Stimulated activated CD8-positive, alpha-beta memory T cell treated with anti-CD3 and anti-CD28 coated beads, Interleukin-12 subunit alpha, Interleukin-12 subunit beta, amount 100 ng/mL, for 4 hours (primary cell): ENCODE data around the gene N4BP2L1.

ENCODE experiments used
- DNase-seq: peaks from one replicate; pipeline ENCODE4 v3.0.0-alpha.2; 2020; ENCODE audit warnings: low read depth

The N4BP2L1 gene

DNA sequence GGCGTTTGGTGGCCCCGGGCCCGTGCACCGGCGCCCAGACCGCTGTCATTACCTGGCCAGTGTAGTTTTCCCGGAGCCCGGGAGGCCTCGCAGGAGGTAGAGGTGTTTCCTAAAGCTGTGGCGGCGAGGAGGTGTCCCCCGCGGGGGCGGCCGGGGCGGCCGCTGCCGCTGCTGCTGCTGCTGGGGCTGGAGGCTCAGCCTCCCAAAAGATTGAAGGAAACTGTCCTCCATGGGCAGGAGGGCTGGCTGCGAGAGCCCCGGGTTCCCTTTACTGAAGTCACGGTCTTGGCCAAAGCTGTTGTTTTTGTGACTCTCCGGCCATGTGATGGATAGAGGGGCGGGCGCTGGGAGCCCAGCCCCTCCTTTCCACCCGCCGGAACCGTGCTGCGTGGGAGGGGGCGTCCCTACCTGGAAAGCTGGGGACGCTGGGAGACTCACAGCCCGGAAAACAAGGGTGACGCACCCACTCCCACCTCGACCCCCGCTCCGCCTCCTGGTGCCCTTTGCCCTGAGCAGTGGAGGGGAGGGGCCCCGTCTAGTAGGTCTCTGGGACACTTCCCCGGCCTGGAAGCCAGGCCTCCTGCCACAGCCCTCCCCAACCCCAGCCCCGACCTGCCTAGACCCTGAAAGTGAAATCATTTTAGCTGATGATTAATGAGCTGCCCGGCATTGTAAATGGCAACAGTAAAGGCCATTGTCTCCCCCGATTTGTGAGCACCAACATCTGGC is at the start of gene N4BP2L1:
N4BP2L1 (minus strand) TSS at position 279 of the 729 bp plus-strand sequence; CDS start at position 231, 48 bp downstream.
- DNase-seq = peak; percentile 82

DNA sequence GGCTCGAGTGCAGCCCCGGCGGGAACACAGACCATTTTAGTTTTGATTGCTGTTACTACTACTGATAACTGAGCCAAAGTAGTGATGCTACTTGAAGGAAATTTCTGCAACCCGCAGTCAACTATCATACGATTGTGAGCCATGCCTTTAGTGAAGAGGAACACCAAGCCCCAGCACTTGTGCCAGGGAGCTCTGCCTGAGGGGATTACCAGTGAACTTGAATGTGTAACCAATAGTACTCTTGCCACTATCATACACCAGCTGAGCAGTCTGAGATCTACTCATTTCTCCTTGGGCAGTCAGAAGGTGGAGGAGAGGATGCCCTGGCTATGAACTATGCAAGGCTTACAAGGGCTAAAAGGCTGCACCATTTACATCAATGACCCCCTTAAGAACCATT is 49.0 kb upstream of the N4BP2L1 start:
- DNase-seq = no peak

DNA sequence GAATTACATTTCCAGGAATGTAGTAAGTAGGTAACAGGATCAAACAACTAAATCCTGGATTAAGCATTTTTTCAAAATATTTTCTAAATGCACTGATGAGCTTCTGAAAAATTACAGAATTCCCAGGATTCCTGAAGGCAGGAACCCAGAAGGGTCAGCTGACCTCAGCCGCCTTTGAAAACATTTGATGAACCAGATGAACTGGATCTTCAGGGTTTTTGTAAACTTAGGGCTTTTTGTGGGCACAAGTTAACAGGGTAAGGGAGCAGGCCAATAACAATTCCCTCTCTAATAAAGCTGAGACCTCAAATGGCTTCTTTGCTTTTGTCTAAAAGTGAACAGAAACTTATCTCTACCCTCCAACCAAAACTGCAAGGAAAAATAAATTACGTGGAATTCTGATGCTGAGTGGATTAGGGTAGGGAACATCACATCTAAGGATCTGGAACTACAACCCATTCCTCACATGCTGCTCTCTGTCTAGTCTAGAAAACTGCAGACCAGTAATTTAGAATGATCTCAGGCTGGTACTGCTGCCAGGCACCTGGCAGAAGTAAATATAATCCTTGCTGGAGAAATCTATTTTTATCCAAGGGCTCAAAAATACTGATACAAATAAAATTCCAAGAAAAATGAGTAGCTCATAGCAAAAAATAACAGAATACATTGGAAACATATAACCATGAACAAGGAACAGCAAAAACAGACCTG is 48.2 kb upstream of the N4BP2L1 start:
- DNase-seq = no peak

DNA sequence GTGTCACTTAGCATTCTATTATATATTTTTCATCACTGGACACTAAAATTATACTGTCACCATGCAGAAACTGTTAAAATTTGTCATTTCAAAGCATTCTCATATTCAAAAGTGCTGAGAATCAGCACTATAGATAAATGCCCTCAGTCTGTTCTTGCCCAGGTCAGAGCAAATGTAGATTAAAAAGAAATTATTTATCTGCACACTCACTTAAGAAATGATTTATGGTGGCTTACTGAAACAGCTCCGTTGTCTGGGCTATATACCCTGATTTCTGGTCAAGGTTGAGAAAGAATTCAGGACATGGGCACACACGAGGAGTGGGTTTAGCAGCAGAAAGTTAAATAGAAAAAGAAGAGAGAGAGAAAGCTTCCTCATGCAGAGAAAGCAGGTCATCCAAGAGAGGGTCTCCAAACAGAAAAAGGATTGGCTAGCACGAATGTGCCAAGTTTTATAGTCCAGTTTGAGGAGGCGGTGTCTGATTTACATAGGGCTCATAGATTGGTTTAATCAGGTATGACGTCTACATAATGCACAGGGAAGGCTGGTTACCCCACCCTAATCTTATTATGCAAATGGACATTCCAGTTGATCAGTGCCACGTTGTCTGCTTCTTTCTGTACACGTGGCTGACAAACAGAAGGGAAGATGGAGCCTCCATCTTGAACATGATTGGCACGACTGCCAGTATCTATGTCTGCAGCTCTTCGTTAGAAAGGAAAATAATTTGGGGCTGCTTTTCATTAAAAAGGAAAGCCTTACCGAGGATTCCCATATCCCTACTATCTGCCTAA is 47.3 kb upstream of the N4BP2L1 start:
- no peak for DNase-seq

DNA sequence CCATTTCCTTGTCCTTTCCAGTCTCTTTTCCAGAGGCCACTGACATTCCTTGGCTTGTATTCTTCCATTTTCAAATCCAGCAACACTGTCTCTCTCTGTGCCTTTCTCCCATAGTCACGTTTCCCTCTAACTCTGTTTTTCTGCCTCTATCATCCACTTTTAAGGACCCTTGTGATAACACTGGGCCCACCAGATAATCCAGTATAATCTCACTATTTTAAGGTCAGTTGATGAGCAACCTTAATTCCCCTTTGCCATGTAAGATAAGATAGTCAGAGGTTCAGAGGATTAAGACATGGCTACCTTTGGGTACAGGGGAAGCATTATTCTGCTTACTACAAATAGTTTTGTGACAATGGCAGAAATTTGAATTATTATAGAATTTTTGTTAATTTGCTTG is 45.7 kb upstream of the N4BP2L1 start:
- DNase-seq = no peak

DNA sequence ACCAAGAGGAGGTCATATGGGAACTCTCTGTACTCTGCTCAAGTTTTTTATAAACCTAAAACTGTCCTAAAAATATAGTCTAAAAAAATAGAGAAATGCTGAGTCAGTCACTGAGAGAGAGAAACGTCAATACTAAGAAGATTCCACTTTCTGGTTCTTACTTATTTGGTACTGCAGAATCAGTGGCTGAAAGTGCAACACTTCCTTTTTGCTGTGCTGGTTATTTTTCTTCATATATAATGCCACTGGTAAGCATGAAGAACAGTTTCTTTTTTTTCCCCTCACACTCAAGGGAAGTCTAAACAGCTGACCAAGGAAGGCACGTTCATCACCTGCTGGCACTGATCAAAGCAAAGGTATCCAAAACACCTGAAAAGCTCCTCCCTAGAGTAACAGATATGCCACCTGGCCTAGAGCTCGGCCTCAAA is 44.3 kb upstream of the N4BP2L1 start:
- DNase-seq = no peak

DNA sequence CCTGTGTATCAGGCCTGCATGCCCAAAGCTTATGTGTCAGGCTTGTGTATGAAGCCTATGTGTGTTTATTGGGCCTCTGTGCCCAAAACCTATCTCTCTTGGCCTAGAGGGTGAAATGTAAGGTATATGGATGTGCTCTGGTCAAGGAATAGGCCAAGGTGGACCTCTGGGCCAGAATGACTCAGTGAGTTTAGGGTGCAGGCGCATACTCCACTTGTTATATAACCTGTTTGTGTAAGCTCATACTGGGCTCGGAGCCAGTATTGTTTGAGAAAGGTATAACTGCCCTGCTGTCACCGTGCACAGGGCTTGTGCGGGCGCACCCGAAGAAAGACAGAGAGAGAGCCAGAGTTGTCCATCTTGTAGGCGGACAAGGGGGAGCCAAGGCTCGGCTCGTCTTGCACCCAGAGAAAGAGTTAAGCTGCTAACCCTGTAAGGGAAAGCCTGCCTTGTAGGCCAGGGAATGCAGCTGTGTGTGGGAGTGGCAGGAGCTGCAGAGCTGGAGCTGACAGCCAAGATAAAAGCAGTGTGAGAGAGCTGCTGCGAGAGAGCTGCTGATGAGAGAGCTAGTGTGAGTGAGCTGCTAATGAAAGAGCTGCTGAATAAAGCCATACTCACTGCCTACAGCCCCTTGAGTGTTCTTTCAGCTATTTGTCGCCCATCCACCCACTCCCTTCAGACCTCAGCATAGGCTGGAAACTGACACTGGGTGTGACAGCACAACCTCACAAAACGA is 43.4 kb upstream of the N4BP2L1 start:
- DNase-seq = no peak

DNA sequence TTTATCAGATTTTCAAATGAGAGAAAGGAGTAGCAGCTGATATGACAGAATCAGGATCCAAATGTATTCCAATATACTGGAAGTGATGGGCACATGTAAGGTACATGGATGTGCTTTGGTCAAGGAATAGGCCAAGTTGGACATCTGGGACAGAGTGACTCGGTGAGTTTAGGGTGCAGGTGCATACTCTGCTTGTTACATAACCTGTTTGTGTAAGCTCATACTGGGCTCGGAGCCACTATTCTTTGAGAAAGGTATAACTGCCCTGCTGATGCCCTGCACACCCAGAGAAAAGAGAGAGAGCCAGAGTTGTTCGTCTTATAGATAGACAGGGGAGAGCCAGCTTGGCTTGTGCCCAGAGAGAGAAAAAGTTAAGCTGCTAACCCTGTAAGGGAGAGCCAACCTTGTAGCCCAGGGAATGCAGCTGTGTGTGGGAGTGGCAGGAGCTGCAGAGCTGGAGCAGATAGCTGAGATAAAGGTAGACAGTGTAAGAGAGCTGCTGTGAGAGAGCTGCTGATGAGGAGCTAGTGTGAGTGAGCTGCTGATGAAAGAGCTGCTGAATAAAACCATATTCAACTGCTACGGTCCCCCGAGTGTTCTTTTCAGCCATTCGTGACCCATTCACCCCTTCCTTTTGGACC is 40.7 kb upstream of the N4BP2L1 start:
- DNase-seq = no peak

DNA sequence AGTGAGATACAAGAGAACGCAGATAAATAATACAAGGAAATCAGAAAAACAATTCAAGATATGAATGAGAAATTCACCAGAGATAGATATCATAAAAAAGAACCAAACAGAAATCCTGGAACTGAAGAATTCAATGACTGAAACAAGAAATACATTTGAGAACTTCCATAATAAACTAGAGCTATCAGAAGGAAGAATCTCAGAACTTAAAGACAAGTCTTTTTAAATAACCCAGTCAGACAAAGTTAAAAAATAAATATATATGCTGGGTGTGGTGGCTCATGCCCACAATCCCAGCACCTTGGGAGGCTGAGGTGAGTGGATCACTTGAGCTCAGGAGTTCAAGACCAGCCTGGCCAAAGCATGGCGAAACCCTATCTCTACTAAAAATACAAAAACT is 28.7 kb upstream of the N4BP2L1 start:
- no peak for DNase-seq

DNA sequence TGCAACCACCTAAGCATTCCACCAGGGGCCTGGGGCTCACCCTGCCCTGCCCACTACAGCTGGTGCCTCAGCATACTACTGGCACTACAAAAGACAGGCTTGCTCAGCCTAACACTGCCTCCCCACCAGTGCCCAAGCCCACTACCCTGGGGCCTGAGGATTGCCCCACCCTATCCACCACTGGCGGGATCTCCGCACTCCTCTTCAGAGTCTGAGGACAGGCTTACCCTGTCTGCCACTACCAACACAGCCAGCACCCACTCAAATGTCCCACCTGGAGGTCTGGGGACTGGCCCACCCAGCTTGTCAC is 27.6 kb upstream of the N4BP2L1 start:
- DNase-seq = no peak

DNA sequence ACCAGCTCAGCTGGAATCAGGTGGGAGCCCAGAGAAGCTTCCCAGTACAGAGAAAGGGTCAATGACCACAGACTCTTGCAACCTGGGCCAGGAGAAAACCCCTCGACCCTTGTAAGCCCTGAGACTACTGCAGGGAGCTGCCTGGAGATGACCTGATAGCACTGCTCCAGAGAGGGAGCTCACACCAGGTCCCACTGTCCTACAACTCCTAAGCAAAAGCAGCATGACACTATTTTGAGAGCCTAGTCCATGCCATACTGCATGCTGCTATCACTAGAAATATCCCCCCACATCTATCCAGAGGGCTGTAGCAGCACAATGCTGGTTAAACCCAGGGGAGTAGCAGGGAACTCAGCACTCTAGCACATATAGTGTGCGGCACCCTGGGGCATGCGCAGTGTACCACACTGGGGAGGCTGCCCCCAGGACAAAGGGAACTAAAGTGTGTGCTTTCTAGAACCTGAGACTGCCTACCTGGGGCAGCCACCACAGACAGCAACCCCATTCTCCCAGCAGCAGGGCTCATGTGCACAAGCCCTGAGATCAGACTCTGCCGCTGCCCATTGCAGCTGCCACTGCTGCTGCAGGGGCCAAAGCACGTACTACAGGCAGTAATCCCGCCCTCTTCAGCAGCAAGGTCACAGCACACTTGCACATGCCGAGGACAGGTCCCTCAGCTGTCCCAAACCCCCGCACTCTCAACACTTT is 27.1 kb upstream of the N4BP2L1 start:
- DNase-seq = no peak

DNA sequence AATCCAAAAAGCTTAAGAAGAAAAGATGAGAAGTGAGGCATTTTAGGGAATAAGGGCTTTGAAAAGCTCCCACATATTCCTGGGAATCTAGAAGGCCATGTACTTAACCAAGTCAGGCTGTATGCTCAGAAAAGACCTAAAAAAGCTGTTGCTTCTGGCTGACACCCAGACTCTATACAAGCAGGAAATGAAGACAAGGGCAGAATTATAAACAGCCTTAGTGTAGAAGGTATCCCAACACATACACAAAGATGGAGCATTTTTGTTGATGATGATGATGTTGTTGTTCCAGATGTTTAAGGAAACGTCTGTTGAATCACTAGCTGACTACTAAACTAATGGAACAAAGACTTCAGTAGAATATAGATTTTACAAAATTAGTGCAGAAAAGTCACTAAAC is 26.1 kb upstream of the N4BP2L1 start:
- no peak for DNase-seq

DNA sequence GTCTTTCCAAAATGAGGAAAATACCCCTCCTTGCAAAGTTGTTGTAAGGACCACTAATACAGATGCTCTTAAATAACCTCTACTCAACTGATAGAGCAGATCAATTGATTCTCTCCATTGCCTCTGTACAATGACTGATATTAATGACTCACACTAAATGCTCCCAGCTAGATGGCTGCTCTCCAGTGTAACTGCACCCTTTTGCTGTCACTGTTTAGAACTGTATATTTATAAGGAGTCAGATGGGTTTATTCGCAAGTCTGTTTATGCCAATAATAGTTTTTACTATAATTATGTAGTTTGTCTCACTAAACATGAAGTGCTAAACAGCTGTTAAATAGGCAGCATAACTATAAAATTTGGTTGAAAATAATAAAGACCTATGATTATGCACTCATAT is 21.0 kb upstream of the N4BP2L1 start:
- no peak for DNase-seq

DNA sequence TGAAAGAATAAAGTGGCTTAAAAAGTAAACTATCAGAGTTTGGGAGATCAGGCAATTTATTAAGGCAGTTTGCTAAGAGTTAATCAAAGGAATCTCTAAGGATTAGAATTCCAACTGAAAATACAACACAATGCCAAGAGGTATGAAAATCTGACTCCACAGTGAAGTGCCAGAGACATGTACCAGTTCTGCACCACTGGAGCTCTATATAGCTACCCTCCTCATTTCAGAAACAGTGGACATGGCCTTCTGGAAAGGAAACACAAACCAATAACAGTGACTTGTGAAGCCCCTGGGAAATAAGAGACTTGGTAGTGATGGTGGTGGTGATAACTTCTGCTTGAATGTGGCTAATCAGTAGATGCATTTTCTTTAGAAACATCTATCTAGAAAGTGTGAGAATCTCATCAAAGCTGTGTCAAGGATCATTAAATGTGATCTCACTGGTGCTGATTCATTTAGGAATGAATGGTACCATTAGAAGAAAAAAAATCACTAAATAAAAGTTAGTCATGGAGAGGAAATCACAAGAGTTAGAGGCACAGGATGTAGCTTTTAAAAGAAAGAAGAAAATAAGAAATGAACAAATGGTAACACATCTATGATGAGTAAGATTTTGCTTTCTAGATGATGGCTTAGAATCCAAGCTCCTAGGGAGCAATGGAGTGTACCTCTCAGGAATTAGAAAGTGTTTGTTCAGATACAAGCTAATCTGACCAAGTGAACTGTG is 20.1 kb upstream of the N4BP2L1 start:
- no peak for DNase-seq

DNA sequence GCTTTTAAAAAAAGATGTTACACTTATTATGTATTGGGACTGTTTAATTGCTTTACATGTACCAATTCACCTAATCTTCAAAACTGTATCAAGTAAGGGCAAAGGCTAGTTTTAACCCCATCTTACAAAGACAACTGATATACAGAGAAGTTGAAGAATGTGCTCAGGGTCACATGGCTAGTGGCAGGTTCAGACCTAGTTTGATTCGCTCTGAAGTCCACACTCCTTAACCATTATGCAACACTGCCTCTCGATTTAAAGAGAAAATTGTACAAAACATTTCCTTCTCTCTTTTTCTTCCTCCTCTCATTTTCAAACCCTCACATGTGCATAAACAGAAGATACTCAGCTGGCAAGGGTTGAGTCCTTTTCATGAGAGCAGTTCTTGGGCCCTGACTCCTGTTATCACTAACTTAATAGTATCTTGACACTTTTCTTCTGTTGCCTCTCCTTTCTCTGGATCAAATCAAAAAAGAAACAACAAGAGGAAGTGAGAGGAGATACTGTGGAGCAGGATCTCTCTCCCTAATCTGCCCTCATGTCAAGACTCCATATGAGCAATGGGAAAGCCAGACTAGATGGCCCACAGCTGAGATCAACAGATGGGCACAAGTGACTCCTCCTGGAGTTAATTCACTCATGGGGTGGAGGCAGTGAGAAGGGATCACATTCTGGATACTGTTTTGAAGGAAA is 19.0 kb upstream of the N4BP2L1 start:
- DNase-seq = no peak

DNA sequence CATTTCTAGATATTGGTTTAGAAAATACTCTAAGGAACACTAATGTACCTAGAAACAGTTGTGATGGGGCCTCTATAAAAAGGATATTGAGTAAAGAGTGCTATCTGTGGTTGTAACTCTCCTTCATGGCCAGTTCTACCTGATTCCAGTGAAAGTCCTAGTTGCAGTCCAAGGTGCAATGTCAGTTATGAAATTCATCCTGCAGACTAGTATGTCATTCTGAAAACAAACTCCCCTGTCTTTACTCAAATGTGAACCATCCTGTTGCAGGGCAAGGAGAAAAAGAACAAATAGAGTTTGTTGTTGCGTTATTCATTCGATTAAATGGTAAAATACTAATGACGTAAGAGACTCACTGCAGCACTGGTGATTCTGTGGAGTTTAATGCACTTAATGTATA is 18.3 kb upstream of the N4BP2L1 start:
- DNase-seq = no peak

DNA sequence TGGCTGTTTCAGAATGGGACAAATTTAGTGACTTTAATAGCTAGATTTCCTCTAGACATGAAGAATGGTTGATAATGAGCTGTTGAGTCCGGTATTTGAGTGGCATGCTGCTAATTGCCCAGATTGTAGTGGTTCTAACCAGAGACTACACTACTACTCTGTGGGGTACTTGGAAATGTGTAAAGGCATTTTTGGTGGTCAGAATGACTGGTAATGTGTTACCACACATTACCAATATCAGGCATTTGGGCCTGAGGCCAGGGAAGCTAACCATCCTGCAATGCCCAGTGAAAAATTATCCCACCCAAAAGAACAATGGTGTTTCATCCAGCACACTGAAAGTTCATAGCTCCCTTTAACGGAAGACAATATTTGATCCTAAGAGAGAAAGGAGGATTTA is 17.5 kb upstream of the N4BP2L1 start:
- no peak for DNase-seq

DNA sequence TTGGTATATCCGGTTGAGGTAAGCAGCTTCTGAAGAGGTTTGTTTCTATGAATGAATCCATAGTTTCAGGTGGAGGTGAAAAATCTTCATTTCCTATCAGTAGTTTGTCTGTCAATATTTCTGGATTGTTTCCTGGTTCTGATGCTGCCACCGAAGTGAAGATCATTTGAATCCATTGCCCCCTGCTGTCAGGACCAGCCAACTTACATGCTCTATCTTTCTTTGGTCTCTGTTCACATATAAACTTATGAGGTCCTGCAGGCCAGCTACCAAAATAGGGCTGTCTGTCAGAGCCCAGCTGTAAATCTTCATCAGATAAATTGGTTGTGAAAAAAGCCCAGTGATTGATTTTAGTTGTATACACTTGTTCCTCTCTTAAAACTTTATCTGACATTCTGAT is 15.2 kb upstream of the N4BP2L1 start:
- no peak for DNase-seq

DNA sequence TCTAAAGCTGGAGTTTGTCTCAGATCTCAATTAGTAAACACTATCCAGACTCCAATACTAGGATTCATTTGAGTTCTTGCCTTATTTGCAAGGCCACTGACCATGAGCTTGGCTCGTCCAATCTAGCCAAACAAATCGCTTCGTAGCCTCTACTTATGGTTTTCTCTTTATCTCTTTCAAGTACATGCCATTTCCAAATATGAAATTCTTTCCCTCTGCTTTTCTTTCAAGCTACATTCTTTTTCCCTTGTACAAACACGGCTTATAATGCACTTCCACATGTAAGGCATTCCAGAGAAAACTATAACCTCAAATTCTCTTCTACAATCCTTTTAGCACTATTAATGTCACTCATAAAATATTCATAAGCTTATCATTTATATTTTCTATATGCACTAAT is 10.9 kb upstream of the N4BP2L1 start:
- DNase-seq = no peak

DNA sequence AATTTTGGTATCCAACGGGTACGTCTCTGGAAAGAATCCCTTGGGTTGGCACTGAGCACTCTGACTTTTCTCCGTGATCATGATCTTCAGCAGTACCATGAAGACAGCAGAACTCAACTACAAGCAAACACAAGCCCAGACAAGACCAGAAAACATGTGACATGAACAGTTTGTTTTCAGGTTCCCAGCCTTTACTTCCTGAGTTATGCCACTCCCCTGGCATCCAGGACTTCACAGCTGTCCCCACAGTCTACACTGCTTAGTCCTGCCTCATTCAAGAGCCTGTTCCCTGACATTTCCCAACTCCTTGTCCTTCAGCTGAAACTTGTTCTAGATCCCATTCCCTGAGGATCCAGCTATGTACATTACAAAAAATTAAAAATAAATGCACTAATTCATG is 4.9 kb upstream of the N4BP2L1 start:
- no peak for DNase-seq
